IPS-18c (cell line): ENCODE measurements around the gene MYL9.

ENCODE experiments used
- H3K4me3 ChIP-seq: 2 replicates; pipeline ENCODE4 v1.7.0; 2013; ENCODE audit warnings: low read depth, mild to moderate bottlenecking, low read length, moderate library complexity; ENCODE audit not compliant: insufficient read depth
- H3K9me3 ChIP-seq: one replicate; pipeline ENCODE4 v1.6.1; 2013; ENCODE audit warnings: mild to moderate bottlenecking, low read length, moderate library complexity; ENCODE audit not compliant: control insufficient read depth, insufficient read depth

The MYL9 gene

DNA sequence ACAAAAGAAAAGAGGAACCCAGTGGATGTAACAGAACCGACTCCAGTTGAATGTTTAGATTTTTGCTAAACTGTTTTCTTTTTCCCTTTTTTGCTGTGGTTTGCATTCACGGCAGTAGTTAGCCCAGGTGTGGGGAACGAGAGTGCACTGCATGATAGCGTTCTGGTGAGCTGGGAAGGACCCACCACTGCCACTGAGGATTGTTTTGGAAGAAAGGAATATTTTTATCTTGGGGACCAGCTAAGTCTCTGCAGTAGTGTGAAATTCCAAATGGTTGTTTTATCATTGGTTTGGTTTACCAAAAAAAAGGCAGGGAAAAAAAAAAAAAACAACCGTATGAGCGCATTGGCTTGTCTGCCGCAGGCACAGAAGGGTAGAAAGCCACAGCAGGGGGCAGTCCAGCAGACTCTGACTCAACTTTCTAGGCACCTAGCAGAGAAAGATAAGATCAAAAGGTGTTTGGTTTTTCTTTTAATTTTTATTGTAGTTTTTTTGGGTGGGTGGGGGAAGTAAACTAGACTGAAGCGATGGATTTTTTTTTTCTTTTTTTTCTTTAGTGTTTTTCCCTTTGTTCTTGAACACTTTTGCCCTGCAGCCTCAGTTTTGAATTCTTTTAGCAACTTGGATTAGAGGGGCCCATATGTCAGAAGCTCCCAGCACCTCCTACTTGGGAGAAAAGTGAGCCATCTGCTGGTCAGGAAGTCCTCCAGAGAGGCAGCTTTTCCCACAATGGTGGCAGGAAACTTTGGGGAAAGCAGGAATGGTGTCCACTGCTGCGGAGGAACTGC lies 50.7 kb downstream of the MYL9 start:
- no peaks in the 10 kb centered on the region for H3K9me3 ChIP-seq
- no peak overlapping the region for H3K4me3 ChIP-seq

GRCh38 chr20:36593347-36593929 lies 52.1 kb downstream of the MYL9 start:
- Histone ChIP-seq H3K4me3 (no peak overlapping the region), H3K9me3 (no peaks in the 10 kb centered on the region)

DNA sequence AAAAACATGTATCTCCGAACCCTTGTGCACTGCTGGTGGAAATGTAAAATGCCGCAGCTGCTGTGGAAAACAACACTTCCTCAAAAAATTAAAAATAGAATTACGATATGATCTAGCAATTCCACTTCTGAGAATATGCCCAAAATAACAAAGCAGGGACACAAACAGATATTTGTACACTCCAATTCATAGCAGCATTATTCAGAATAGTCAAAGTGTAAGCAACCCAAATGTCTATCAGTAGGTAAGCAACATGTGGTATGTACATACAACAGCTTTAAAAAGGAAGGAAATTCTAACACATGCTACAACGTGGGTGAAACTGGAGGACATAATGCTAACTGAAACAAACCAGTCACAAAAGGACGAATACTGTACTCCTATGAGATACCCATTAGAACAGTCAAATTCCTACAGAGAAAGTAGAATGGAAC lies 58.6 kb downstream of the MYL9 start:
- Histone ChIP-seq H3K9me3 (no peaks in the 10 kb centered on the region), H3K4me3 (no peak overlapping the region)
